WERI-Rb-1 (cell line): ENCODE measurements around the gene ERP44.

Experiments
- DNase-seq: peaks from one replicate; pipeline ENCODE4 v3.0.0-alpha.2; 2020
- H3K27ac ChIP-seq: fragments of 250-450 bp; sonication (Bioruptor Pico); 2 replicates; pipeline ENCODE4 v1.5.1; 2020; ENCODE audit warnings: mild to moderate bottlenecking, moderate library complexity
- H3K27me3 ChIP-seq: fragments of 250-450 bp; sonication (Bioruptor Pico); 2 replicates; pipeline ENCODE4 v1.5.1; 2021; ENCODE audit warnings: mild to moderate bottlenecking, low read depth, moderate library complexity; ENCODE audit not compliant: insufficient read depth, severe bottlenecking
- H3K36me3 ChIP-seq: fragments of 250-450 bp; sonication (Bioruptor Pico); 2 replicates; pipeline ENCODE4 v1.5.1; 2020; ENCODE audit warnings: mild to moderate bottlenecking, moderate library complexity
- H3K4me3 ChIP-seq: 2 replicates; pipeline ENCODE4 v1.5.1; 2011; ENCODE audit warnings: low read depth, mild to moderate bottlenecking, control low read depth, low read length
- H3K9me3 ChIP-seq: fragments of 250-450 bp; sonication (Bioruptor Pico); 2 replicates; pipeline ENCODE4 v1.5.1; 2021; ENCODE audit warnings: mild to moderate bottlenecking, moderate library complexity; ENCODE audit not compliant: severe bottlenecking
- CTCF ChIP-seq: IDR thresholded peaks from 2 replicates; pipeline ENCODE4 v1.5.1; 2011; ENCODE audit warnings: low read depth, mild to moderate bottlenecking, control low read depth, inconsistent platforms, low read length

Gene ERP44

GRCh38 chr9:100131875-100132430 is 33.2 kb upstream of the ERP44 start:
- Histone ChIP-seq H3K4me3 (no peak overlapping the region), H3K36me3 (peaks cover 3% of the 10 kb centered on the region; the same call in 1 of the 2 replicates), H3K9me3 (no peaks in the 10 kb centered on the region), H3K27ac (no peak overlapping the region), H3K27me3 (no peaks in the 10 kb centered on the region)
- no peak for TF ChIP-seq CTCF
- DNase-seq: no peak

GRCh38 chr9:100131216-100131615 is 32.4 kb upstream of the ERP44 start:
- Histone ChIP-seq H3K36me3 (peaks cover 6% of the 10 kb centered on the region; the same call in 1 of the 2 replicates), H3K27me3 (no peaks in the 10 kb centered on the region), H3K9me3 (no peaks in the 10 kb centered on the region), H3K4me3 (no peak overlapping the region), H3K27ac (no peak overlapping the region)
- TF ChIP-seq CTCF: no peak
- DNase-seq: no peak

DNA sequence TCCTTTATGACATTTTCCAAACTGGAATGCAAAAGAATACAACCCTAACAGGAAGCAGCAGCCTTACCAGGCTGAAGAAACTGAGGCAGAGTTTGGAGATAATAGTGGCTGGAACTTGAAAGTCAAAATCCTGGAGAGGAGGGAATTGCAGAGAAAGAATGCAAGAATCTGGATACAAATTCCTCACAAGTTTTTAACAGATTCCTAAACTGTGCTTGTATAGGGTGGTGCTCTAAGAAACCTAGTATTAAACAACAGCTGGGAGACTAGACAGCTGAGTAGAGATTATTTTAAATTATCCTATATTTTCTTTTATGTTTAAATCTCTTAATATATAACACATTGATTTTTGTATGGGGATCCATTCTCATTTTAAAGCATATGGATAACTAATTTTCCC is 31.0 kb upstream of the ERP44 start:
- H3K9me3 ChIP-seq: no peaks in the 10 kb centered on the region
- 0 out of 2 replicates have a peak, but pooled peaks cover 6% of the 10 kb centered on the region for H3K36me3 ChIP-seq
- H3K4me3 ChIP-seq: no peak overlapping the region
- DNase-seq: no peak
- no peak overlapping the region for H3K27ac ChIP-seq
- TF ChIP-seq CTCF: no peak
- H3K27me3 ChIP-seq: no peaks in the 10 kb centered on the region

GRCh38 chr9:100126423-100126822 is 27.6 kb upstream of the ERP44 start:
- H3K36me3 ChIP-seq: 0 out of 2 replicates have a peak, but pooled peaks cover 4% of the 10 kb centered on the region
- H3K27ac ChIP-seq: no peak overlapping the region
- H3K4me3 ChIP-seq: no peak overlapping the region
- no peaks in the 10 kb centered on the region for H3K27me3 ChIP-seq
- DNase-seq: no peak
- H3K9me3 ChIP-seq: no peaks in the 10 kb centered on the region
- TF ChIP-seq CTCF: no peak

DNA sequence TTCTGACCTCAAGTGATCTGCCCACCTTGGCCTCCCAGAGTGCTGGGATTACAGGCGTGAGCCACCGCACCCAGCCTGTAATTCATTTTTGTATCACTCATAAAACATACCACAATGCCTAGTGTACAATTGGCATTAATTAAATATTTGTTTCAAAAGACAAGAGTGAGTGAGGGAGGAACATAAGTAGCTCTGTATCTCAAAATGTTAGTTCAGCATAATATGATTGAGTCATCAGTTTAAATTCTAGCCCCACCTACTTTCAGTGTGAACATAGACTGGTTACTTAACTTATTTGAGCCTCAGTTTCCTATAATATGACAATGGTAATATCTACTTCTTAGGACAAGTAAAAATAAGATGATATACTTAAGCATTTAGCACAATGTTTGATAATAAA is 27.1 kb upstream of the ERP44 start:
- no peak for DNase-seq
- Histone ChIP-seq H3K4me3 (no peak overlapping the region), H3K27ac (no peak overlapping the region), H3K9me3 (no peaks in the 10 kb centered on the region), H3K27me3 (no peaks in the 10 kb centered on the region), H3K36me3 (peaks cover 4% of the 10 kb centered on the region; the same call in 1 of the 2 replicates)
- TF ChIP-seq CTCF: no peak

GRCh38 chr9:100125236-100125635 is 26.4 kb upstream of the ERP44 start:
- H3K9me3 ChIP-seq: no peaks in the 10 kb centered on the region
- DNase-seq: no peak
- H3K4me3 ChIP-seq: no peak overlapping the region
- peaks cover 4% of the 10 kb centered on the region; the same call in 1 of the 2 replicates for H3K36me3 ChIP-seq
- TF ChIP-seq CTCF: no peak
- no peak overlapping the region for H3K27ac ChIP-seq
- no peaks in the 10 kb centered on the region for H3K27me3 ChIP-seq
